PC-9 (cell line): ENCODE measurements around the gene MYB. TPM values are rescaled to one million over a fixed set of nuclear protein-coding genes. Genes with fewer than 3 reads are reported as not detected.

ENCODE experiments used
- BruUV-seq: library from RNA; stranded (reverse); fragments of 400-500 nt; replicated peaks from 2 replicates; lab custom pipeline; 2021; lab: Mats Ljungman, UMichigan
- CTCF ChIA-PET: fragments of 300-600 bp; sonication (Branson Sonifier 250); formaldehyde crosslinking; loops from one replicate; lab custom pipeline; 2022; ENCODE audit warnings: antibody characterized with exemption; lab: Charles Lee
- POLR2A ChIA-PET: fragments of 300-600 bp; sonication (Branson Sonifier 250); formaldehyde crosslinking; loops from one replicate; lab custom pipeline; 2022; ENCODE audit warnings: antibody characterized with exemption; ENCODE audit not compliant: unreplicated experiment; lab: Charles Lee
- DNase-seq, 2 experiments: peaks; one replicate each; pipeline versions ENCODE4 v3.0.0 to v3.0.0-alpha.2; 2015 to 2022; ENCODE audit warnings: mixed read lengths in 1 of 2
- H2AFZ ChIP-seq: fragments of 200-600 bp; sonication (generic); 2 replicates; pipeline ENCODE4 v1.8.1; 2017; ENCODE audit warnings: antibody characterized with exemption
- H3F3A ChIP-seq: fragments of 200-600 bp; sonication (generic); 2 replicates; pipeline ENCODE4 v1.8.1; 2017; ENCODE audit warnings: antibody characterized with exemption, mild to moderate bottlenecking, low read depth; ENCODE audit not compliant: insufficient read depth
- H3K27ac ChIP-seq: fragments of 200-600 bp; sonication (generic); 2 replicates; pipeline ENCODE4 v1.6.1; 2016; ENCODE audit warnings: mixed run types
- H3K27me3 ChIP-seq: fragments of 200-600 bp; sonication (generic); 2 replicates; pipeline ENCODE4 v1.6.1; 2016; ENCODE audit warnings: low read depth, mixed run types; ENCODE audit not compliant: insufficient read depth
- H3K36me3 ChIP-seq: fragments of 200-600 bp; sonication (generic); 2 replicates; pipeline ENCODE4 v1.6.1; 2016; ENCODE audit warnings: low read depth, mixed run types
- H3K4me1 ChIP-seq: fragments of 200-600 bp; sonication (generic); replicated peaks from 2 replicates; pipeline ENCODE4 v1.6.1; 2016; ENCODE audit warnings: mixed run types; ENCODE audit not compliant: insufficient read depth
- H3K4me2 ChIP-seq: fragments of 200-600 bp; sonication (generic); 2 replicates; pipeline ENCODE4 v1.6.1; 2017; ENCODE audit warnings: mixed run types
- H3K4me3 ChIP-seq: fragments of 200-600 bp; sonication (generic); 2 replicates; pipeline ENCODE4 v1.6.1; 2016; ENCODE audit warnings: mixed run types
- H3K79me2 ChIP-seq: fragments of 200-600 bp; sonication (generic); 2 replicates; pipeline ENCODE4 v1.6.1; 2017; ENCODE audit warnings: low read depth, mixed run types
- H3K9me2 ChIP-seq: fragments of 200-600 bp; sonication (generic); 2 replicates; pipeline ENCODE4 v1.8.1; 2017; ENCODE audit warnings: mild to moderate bottlenecking; ENCODE audit not compliant: insufficient read depth
- H3K9me3 ChIP-seq: fragments of 200-600 bp; sonication (generic); 2 replicates; pipeline ENCODE4 v1.8.1; 2016; ENCODE audit warnings: low read depth; ENCODE audit not compliant: insufficient read depth
- H4K20me1 ChIP-seq: fragments of 200-600 bp; sonication (generic); 2 replicates; pipeline ENCODE4 v1.8.1; 2017; ENCODE audit not compliant: insufficient read depth
- CTCF ChIP-seq: fragments of 200-600 bp; sonication (generic); conservative IDR thresholded peaks from 2 replicates; pipeline ENCODE4 v1.6.1; 2017; ENCODE audit warnings: mixed run types, antibody characterized with exemption, mild to moderate bottlenecking, moderate library complexity
- EZH2 ChIP-seq: fragments of 200-600 bp; sonication (generic); IDR thresholded peaks from 2 replicates; pipeline ENCODE4 v1.8.0; 2017; ENCODE audit warnings: antibody characterized with exemption, low read depth
- intact Hi-C: fragments of 100-400 bp; cut with micrococcal nuclease; formaldehyde crosslinking; loops from one replicate; pipeline ENCODE4 v1.10.0; 2022; ENCODE audit not compliant: unreplicated experiment
- total RNA-seq: library from RNA; stranded (reverse); gene quantifications from 2 replicates; pipeline ENCODE4 v1.2.3, GENCODE V29; 2021

MYB gene
- total RNA-seq, 1 experiment from 2014 or later, result 1.8 TPM

- BruUV-seq, result no TSS peak
- Histone ChIP-seq H3K4me2 (no peak overlapping the region), H3K36me3 (no peaks in the 10 kb centered on the region), H3K4me3 (no peak overlapping the region), H3K9me3 (no peaks in the 10 kb centered on the region), H3K27me3 (no peaks in the 10 kb centered on the region), H3K27ac (no peak overlapping the region), H3K9me2 (no peaks in the 10 kb centered on the region), H2AFZ (no peak overlapping the region), H3F3A (no peaks in the 10 kb centered on the region), H4K20me1 (no peaks in the 10 kb centered on the region), H3K4me1 (no peaks in the 10 kb centered on the region), H3K79me2 (no peaks in the 10 kb centered on the region)
- intact Hi-C loops, result no loop called here
- no peak for DNase-seq
- ChIA-PET CTCF (no interaction called here), POLR2A (no interaction called here)
- TF ChIP-seq EZH2 (no peak), CTCF (no peak)
Observed at GRCh38 chr6:135221042-135221441, 39.9 kb downstream of the MYB start.

- Histone ChIP-seq H3K79me2 (no peaks in the 10 kb centered on the region), H2AFZ (no peak overlapping the region), H3K27ac (no peak overlapping the region), H3F3A (no peaks in the 10 kb centered on the region), H3K9me3 (no peaks in the 10 kb centered on the region), H3K27me3 (no peaks in the 10 kb centered on the region), H3K4me3 (no peak overlapping the region), H4K20me1 (no peaks in the 10 kb centered on the region), H3K36me3 (no peaks in the 10 kb centered on the region), H3K4me1 (no peaks in the 10 kb centered on the region), H3K9me2 (no peaks in the 10 kb centered on the region), H3K4me2 (no peak overlapping the region)
- POLR2A ChIA-PET, result no interaction called here
- intact Hi-C loops, result no loop called here
- BruUV-seq, result no TSS peak
- CTCF ChIA-PET, result no interaction called here
- no peak for DNase-seq
- no peak for TF ChIP-seq EZH2
- no peak for TF ChIP-seq CTCF
Observed at GRCh38 chr6:135221505-135221904, 40.4 kb downstream of the MYB start.

GRCh38 chr6:135222623-135223022, 41.5 kb downstream of the MYB start:
- intact Hi-C loops, result no loop called here
- no peak for DNase-seq
- ChIA-PET POLR2A (no interaction called here), CTCF (no interaction called here)
- Histone ChIP-seq H4K20me1 (no peaks in the 10 kb centered on the region), H3K27me3 (no peaks in the 10 kb centered on the region), H3K9me2 (no peaks in the 10 kb centered on the region), H3K4me2 (no peak overlapping the region), H3K4me3 (no peak overlapping the region), H3K9me3 (no peaks in the 10 kb centered on the region), H3K79me2 (no peaks in the 10 kb centered on the region), H3K4me1 (no peaks in the 10 kb centered on the region), H3K27ac (no peak overlapping the region), H3F3A (no peaks in the 10 kb centered on the region), H2AFZ (no peak overlapping the region), H3K36me3 (no peaks in the 10 kb centered on the region)
- BruUV-seq, result no TSS peak
- TF ChIP-seq CTCF (no peak), EZH2 (no peak)
